SK-N-SH treated with all-trans-retinoic acid at 6 μM for 48 hours (cell line): ENCODE results near the gene ADCY1.

Experiments used
- ATAC-seq: fragments of 200-7000 bp; cut with Tn5 transposase; 3 replicates; pipeline ENCODE4 v1.9.1; 2020; ENCODE audit warnings: mild to moderate bottlenecking, moderate library complexity
- ARNTL ChIP-seq: fragments of 450-650 bp; formaldehyde crosslinking; IDR thresholded peaks from 2 replicates; pipeline ENCODE4 v1.5.0; 2020; ENCODE audit warnings: low read depth, mild to moderate bottlenecking, moderate library complexity, borderline replicate concordance
- BACH2 ChIP-seq: fragments of 250-450 bp; sonication (Bioruptor Pico); IDR thresholded peaks from 2 replicates; pipeline ENCODE4 v1.9.0; 2021; ENCODE audit warnings: mild to moderate bottlenecking, borderline replicate concordance
- CREB5 ChIP-seq: fragments of 250-450 bp; sonication (Bioruptor Pico); IDR thresholded peaks from 2 replicates; pipeline ENCODE4 v1.5.1; 2020; ENCODE audit warnings: low read depth, mild to moderate bottlenecking, moderate library complexity
- CSDC2 ChIP-seq: fragments of 250-450 bp; sonication (Bioruptor Pico); IDR thresholded peaks from 2 replicates; pipeline ENCODE4 v1.5.0; 2020; ENCODE audit warnings: mild to moderate bottlenecking, moderate library complexity
- CSRNP3 ChIP-seq: fragments of 250-450 bp; sonication (Bioruptor Pico); IDR thresholded peaks from 2 replicates; pipeline ENCODE4 v1.5.1; 2021; ENCODE audit warnings: mild to moderate bottlenecking, moderate library complexity
- ESRRG ChIP-seq: fragments of 250-450 bp; sonication (Bioruptor Pico); IDR thresholded peaks from 2 replicates; pipeline ENCODE4 v1.6.1; 2021; ENCODE audit warnings: mild to moderate bottlenecking
- GLIS3 ChIP-seq: fragments of 250-450 bp; sonication (Bioruptor Pico); IDR thresholded peaks from 2 replicates; pipeline ENCODE4 v1.5.0; 2020; ENCODE audit warnings: mild to moderate bottlenecking, moderate library complexity
- ISL1 ChIP-seq: fragments of 250-450 bp; sonication (Bioruptor Pico); IDR thresholded peaks from 2 replicates; pipeline ENCODE4 v2.1.2; 2022; ENCODE audit warnings: mild to moderate bottlenecking, moderate library complexity
- OSR1 ChIP-seq: fragments of 250-450 bp; sonication (Bioruptor Pico); IDR thresholded peaks from 2 replicates; pipeline ENCODE4 v1.8.0; 2022; ENCODE audit warnings: moderate library complexity, mild to moderate bottlenecking, inconsistent platforms
- PATZ1 ChIP-seq: fragments of 250-450 bp; sonication (Bioruptor Pico); IDR thresholded peaks from 2 replicates; pipeline ENCODE4 v1.8.0; 2020; ENCODE audit warnings: mild to moderate bottlenecking, moderate library complexity, borderline replicate concordance
- POU6F1 ChIP-seq: fragments of 250-450 bp; sonication (Bioruptor Pico); IDR thresholded peaks from 2 replicates; pipeline ENCODE4 v1.8.0; 2021; ENCODE audit warnings: low read depth, mild to moderate bottlenecking, moderate library complexity, borderline replicate concordance
- PPARA ChIP-seq: fragments of 250-450 bp; sonication (Bioruptor Pico); IDR thresholded peaks from 2 replicates; pipeline ENCODE4 v1.5.0; 2020; ENCODE audit warnings: mild to moderate bottlenecking, borderline replicate concordance
- RARB ChIP-seq: fragments of 250-450 bp; sonication (Bioruptor Pico); IDR thresholded peaks from 2 replicates; pipeline ENCODE4 v1.8.0; 2021; ENCODE audit warnings: mild to moderate bottlenecking, moderate library complexity
- SNAI2 ChIP-seq: fragments of 250-450 bp; sonication (Bioruptor Pico); IDR thresholded peaks from 2 replicates; pipeline ENCODE4 v1.5.0; 2020; ENCODE audit warnings: mild to moderate bottlenecking, moderate library complexity
- TCF4 ChIP-seq: fragments of 250-450 bp; sonication (Bioruptor Pico); IDR thresholded peaks from 2 replicates; pipeline ENCODE4 v1.8.0; 2021; ENCODE audit warnings: mild to moderate bottlenecking, moderate library complexity, borderline replicate concordance
- TOX ChIP-seq: fragments of 250-450 bp; sonication (Bioruptor Pico); IDR thresholded peaks from 2 replicates; pipeline ENCODE4 v1.8.0; 2021; ENCODE audit warnings: mild to moderate bottlenecking, moderate library complexity, borderline replicate concordance
- TSHZ2 ChIP-seq: fragments of 250-450 bp; sonication (Bioruptor Pico); IDR thresholded peaks from 2 replicates; pipeline ENCODE4 v1.5.0; 2020; ENCODE audit warnings: mild to moderate bottlenecking, moderate library complexity
- ZC3H10 ChIP-seq: fragments of 250-450 bp; sonication (Bioruptor Pico); IDR thresholded peaks from 2 replicates; pipeline ENCODE4 v1.5.1; 2021; ENCODE audit warnings: mild to moderate bottlenecking, moderate library complexity
- ZNF565 ChIP-seq: fragments of 450-650 bp; formaldehyde crosslinking; conservative IDR thresholded peaks from 2 replicates; pipeline ENCODE4 v1.5.0; 2020; ENCODE audit warnings: low read depth, mild to moderate bottlenecking, moderate library complexity
- ZNF70 ChIP-seq: fragments of 450-650 bp; formaldehyde crosslinking; IDR thresholded peaks from 2 replicates; pipeline ENCODE4 v1.5.0; 2020; ENCODE audit warnings: mild to moderate bottlenecking, moderate library complexity
- ZNF8 ChIP-seq: fragments of 450-650 bp; formaldehyde crosslinking; IDR thresholded peaks from 2 replicates; pipeline ENCODE4 v1.5.0; 2020; ENCODE audit warnings: mild to moderate bottlenecking, moderate library complexity

The ADCY1 gene

GRCh38 chr7:45685619-45686240, 111.6 kb downstream of the ADCY1 start:
- TF ChIP-seq TCF4 (CRISPR knock-in tag): no peak
- no peak for TF ChIP-seq PPARA
- no peak for TF ChIP-seq CSDC2 (CRISPR knock-in tag)
- no peak for TF ChIP-seq SNAI2
- no peak for ATAC-seq

GRCh38 chr7:45686441-45687184, 112.4 kb downstream of the ADCY1 start:
- no peak for ATAC-seq
- TF ChIP-seq ISL1 (CRISPR knock-in tag): no peak
- TF ChIP-seq ZC3H10 (CRISPR knock-in tag): no peak
- no peak for TF ChIP-seq CSDC2 (CRISPR knock-in tag)
- no peak for TF ChIP-seq ESRRG (CRISPR knock-in tag)
- TF ChIP-seq ARNTL (CRISPR knock-in tag): no peak
- no peak for TF ChIP-seq POU6F1 (CRISPR knock-in tag)
- no peak for TF ChIP-seq ZNF70 (CRISPR knock-in tag)
- no peak for TF ChIP-seq GLIS3
- TF ChIP-seq PPARA: no peak
- TF ChIP-seq OSR1 (CRISPR knock-in tag): no peak
- no peak for TF ChIP-seq CREB5
- no peak for TF ChIP-seq ZNF565
- no peak for TF ChIP-seq TOX (CRISPR knock-in tag)
- no peak for TF ChIP-seq RARB (CRISPR knock-in tag)
- TF ChIP-seq, all 23 proteins: peak for 0

GRCh38 chr7:45687185-45687560, 113.0 kb downstream of the ADCY1 start:
- no peak for ATAC-seq
- TF ChIP-seq ZNF565 (no peak), PATZ1 (CRISPR knock-in tag) (no peak), TOX (CRISPR knock-in tag) (no peak), ARNTL (CRISPR knock-in tag) (no peak), TSHZ2 (CRISPR knock-in tag) (no peak), ISL1 (CRISPR knock-in tag) (no peak), POU6F1 (CRISPR knock-in tag) (no peak), CREB5 (no peak), ZNF8 (CRISPR knock-in tag) (no peak), CSDC2 (CRISPR knock-in tag) (no peak), CSRNP3 (CRISPR knock-in tag) (no peak), BACH2 (no peak)
